ENCODE data around the gene AP3B2. TPM values are rescaled to one million over a fixed set of nuclear protein-coding genes. Genes with fewer than 3 reads are reported as not detected.

Gene AP3B2
- total RNA-seq, 4 donors from 2014 or later, result 1.9 to 6.9 (median 2.2) TPM; not detected in 1

DNA sequence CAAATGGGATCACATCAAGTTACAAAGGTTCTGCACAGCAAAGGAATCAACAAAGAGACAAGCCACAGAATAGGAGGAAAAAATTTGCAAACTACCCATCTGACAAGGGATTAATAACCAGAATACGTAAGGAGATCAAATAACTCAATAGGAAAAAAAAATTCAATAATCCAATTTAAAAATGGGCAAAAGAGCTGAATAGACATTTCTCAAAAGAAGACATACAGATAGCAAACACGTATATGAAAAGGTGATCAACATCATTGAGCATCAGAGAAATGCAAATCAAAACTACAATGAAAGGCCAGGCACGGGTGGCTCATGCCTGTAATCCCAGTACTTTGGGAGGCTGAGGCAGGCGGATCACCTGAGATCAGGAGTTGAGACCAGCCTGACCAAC, 39.0 kb downstream of the AP3B2 start:
- intact Hi-C loops (cut with DNase I; ENCODE audit: low total_unique reads), result no loop called here
- H3K27me3 ChIP-seq, result no peaks in the 10 kb centered on the region
- no peak for DNase-seq
- H3K27ac ChIP-seq, result no peak overlapping the region
- no peaks in the 10 kb centered on the region for H3K36me3 ChIP-seq
- TF ChIP-seq POLR2A (IDR thresholded peaks at IDR 0.05), result no peak
- TF ChIP-seq, protein P1, sequence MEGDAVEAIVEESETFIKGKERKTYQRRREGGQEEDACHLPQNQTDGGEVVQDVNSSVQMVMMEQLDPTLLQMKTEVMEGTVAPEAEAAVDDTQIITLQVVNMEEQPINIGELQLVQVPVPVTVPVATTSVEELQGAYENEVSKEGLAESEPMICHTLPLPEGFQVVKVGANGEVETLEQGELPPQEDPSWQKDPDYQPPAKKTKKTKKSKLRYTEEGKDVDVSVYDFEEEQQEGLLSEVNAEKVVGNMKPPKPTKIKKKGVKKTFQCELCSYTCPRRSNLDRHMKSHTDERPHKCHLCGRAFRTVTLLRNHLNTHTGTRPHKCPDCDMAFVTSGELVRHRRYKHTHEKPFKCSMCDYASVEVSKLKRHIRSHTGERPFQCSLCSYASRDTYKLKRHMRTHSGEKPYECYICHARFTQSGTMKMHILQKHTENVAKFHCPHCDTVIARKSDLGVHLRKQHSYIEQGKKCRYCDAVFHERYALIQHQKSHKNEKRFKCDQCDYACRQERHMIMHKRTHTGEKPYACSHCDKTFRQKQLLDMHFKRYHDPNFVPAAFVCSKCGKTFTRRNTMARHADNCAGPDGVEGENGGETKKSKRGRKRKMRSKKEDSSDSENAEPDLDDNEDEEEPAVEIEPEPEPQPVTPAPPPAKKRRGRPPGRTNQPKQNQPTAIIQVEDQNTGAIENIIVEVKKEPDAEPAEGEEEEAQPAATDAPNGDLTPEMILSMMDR (IDR thresholded peaks at IDR 0.05), result no peak
- H3K4me1 ChIP-seq, result no peaks in the 10 kb centered on the region
- H3K4me3 ChIP-seq, result no peak overlapping the region
- H3K9me3 ChIP-seq, result no peaks in the 10 kb centered on the region

DNA sequence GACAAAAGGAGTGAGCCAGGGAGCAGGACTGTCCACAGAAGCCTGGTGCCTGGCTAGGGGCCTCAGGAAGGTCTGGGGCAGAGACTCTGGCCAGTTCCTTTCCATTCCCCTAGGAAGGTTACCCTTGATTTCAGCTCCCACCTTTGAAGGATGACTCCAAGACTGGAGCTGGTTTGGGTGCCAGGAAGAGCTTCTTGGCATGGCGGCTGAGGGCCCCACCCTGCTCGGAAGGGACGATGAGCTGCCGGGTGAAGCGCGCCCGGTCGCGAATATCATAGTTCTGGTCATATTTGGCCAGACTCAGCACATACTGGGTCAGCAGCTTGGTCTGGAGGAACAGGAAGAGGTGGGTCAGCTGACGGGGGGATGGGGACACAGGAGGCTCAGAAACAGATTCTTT, 43.1 kb downstream of the AP3B2 start:
- DNase-seq, result no peak
- Histone ChIP-seq H3K27me3 (no peaks in the 10 kb centered on the region), H3K9me3 (no peaks in the 10 kb centered on the region), H3K27ac (no peak overlapping the region), H3K4me3 (no peak overlapping the region), H3K36me3 (no peaks in the 10 kb centered on the region), H3K4me1 (no peaks in the 10 kb centered on the region)
- intact Hi-C loops (cut with DNase I; ENCODE audit: low total_unique reads), result no loop called here
- TF ChIP-seq, protein P1 (IDR thresholded peaks at IDR 0.05), result no peak
- TF ChIP-seq POLR2A (IDR thresholded peaks at IDR 0.05), result no peak

DNA sequence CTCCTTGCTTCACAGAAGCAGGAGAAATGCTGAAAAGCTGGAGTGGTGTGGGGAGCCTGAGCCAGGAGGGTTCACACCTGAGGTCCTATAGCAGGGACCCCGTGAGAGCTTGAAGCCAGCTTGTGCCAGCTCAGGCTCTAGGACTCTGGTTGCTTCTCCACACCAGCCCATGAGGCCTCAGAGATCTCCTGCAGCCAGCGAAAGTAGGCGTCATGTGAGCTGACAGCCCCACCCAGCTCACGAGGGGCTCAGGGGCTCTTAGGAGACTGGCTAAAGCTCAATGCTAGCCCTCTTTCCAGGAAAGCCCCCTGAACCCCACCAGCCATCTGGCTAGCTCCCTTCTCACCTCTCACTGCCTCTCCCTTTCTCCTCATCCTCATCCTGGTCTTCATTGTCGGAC, 45.7 kb downstream of the AP3B2 start:
- Histone ChIP-seq H3K9me3 (no peaks in the 10 kb centered on the region), H3K36me3 (no peaks in the 10 kb centered on the region), H3K27me3 (no peaks in the 10 kb centered on the region), H3K4me3 (no peak overlapping the region), H3K27ac (no peak overlapping the region), H3K4me1 (no peaks in the 10 kb centered on the region)
- no peak for TF ChIP-seq POLR2A (IDR thresholded peaks at IDR 0.05)
- TF ChIP-seq, protein P1 (IDR thresholded peaks at IDR 0.05), result no peak
- intact Hi-C loops (cut with DNase I; ENCODE audit: low total_unique reads), result no loop called here
- no peak for DNase-seq

DNA sequence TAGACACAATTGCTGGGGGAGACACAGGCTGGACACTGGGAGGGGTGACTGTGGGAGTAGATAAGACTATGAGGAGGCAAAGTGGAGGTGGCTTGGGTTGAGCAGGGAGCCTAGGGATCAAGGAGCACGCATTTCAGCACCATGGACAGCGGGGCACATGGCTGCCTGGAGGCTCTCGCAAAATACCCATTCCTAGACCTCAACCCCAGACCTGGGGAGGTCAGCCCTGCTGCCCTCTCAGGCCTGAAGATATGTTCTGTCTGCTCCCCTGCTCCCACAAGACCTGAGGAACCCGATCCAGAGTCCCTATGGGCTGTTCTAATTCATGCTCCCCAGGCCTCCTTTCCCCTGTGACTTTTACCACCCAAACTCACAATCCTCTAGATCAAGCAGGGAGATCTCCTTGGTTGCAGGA, 46.5 kb downstream of the AP3B2 start:
- H3K4me3 ChIP-seq, result no peak overlapping the region
- intact Hi-C loops (cut with DNase I; ENCODE audit: low total_unique reads), result no loop called here
- H3K4me1 ChIP-seq, result no peaks in the 10 kb centered on the region
- no peak overlapping the region for H3K27ac ChIP-seq
- no peak for DNase-seq
- no peaks in the 10 kb centered on the region for H3K36me3 ChIP-seq
- H3K27me3 ChIP-seq, result no peaks in the 10 kb centered on the region
- no peaks in the 10 kb centered on the region for H3K9me3 ChIP-seq
- TF ChIP-seq POLR2A (IDR thresholded peaks at IDR 0.05), result no peak
- TF ChIP-seq, protein P1 (IDR thresholded peaks at IDR 0.05), result no peak

DNA sequence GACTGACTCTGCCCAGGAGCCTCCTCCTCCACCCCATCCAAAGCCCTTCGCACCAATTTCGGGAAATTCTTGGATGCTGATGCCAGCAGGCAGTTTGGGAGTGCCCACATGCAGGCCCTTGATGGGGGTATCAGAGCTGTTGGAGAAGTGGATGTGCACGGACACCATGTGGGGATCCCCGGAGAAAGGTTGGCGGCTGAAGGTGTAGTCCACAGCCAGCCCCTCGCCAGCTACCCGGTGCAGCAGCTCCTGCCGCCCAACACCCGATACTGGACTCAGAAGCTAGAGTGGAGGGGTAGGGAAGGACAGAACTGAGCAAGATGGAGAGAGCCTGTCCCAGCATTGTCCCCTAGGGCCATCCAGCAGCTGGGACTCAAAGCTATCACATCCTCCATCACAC, 47.0 kb downstream of the AP3B2 start:
- Histone ChIP-seq H3K9me3 (no peaks in the 10 kb centered on the region), H3K27ac (no peak overlapping the region), H3K27me3 (no peaks in the 10 kb centered on the region), H3K4me1 (no peaks in the 10 kb centered on the region), H3K4me3 (no peak overlapping the region), H3K36me3 (no peaks in the 10 kb centered on the region)
- intact Hi-C loops (cut with DNase I; ENCODE audit: low total_unique reads), result no loop called here
- DNase-seq, result no peak
- TF ChIP-seq, protein P1 (IDR thresholded peaks at IDR 0.05), result no peak
- no peak for TF ChIP-seq POLR2A (IDR thresholded peaks at IDR 0.05)
